ENCODE results near the gene SLC25A4.
A peak's percentile ranks its signal among the peaks of the same experiment; 100 is the strongest.
"Not testable (repeated sequence)": the region's sequence is repeated elsewhere in the genome, so short reads cannot be mapped to it uniquely, and the experiment has no call there.

Gene SLC25A4

GRCh38 chr4:185142912-185143600, at the start of gene SLC25A4:
Gene SLC25A4, plus strand, starts transcription at chr4:185143266. Its CDS starts 107 bp downstream, at chr4:185143373.
- no peaks in the 10 kb centered on the region for H3K27me3 ChIP-seq
- H3K4me2 ChIP-seq: peak within 1 kb of the TSS; percentile 85
- H3K9me3 ChIP-seq: no peaks in the 10 kb centered on the region
- H4K20me1 ChIP-seq: peaks cover 23% of the 10 kb centered on the region
- H3K27ac ChIP-seq: peak within 1 kb of the TSS; percentile 62
- peak within 1 kb of the TSS; percentile 78 for H3K4me3 ChIP-seq
- peaks cover 23% of the 10 kb centered on the region for H3K36me3 ChIP-seq
- H3K9ac ChIP-seq: peak within 1 kb of the TSS; percentile 83
- H3K4me1 ChIP-seq: peaks cover 27% of the 10 kb centered on the region
- TF ChIP-seq Cebpa-rat (IDR thresholded peaks at IDR 0.05): no peak

GRCh38 chr4:185093603-185094002, 49.5 kb upstream of the SLC25A4 start:
- Histone ChIP-seq H3K27me3 (no peaks in the 10 kb centered on the region), H3K9me3 (no peaks in the 10 kb centered on the region), H3K4me2 (no peak overlapping the region), H3K36me3 (no peaks in the 10 kb centered on the region), H3K27ac (no peak overlapping the region), H4K20me1 (no peaks in the 10 kb centered on the region), H3K4me1 (no peaks in the 10 kb centered on the region), H3K4me3 (no peak overlapping the region), H3K9ac (no peak overlapping the region)
- TF ChIP-seq Cebpa-rat (IDR thresholded peaks at IDR 0.05): no peak

- H3K27me3 ChIP-seq: no peaks in the 10 kb centered on the region
- no peak overlapping the region for H3K9ac ChIP-seq
- no peaks in the 10 kb centered on the region for H4K20me1 ChIP-seq
- no peak overlapping the region for H3K27ac ChIP-seq
- H3K4me1 ChIP-seq: no peaks in the 10 kb centered on the region
- H3K4me2 ChIP-seq: no peak overlapping the region
- H3K36me3 ChIP-seq: no peaks in the 10 kb centered on the region
- H3K4me3 ChIP-seq: no peak overlapping the region
- no peaks in the 10 kb centered on the region for H3K9me3 ChIP-seq
- no peak for TF ChIP-seq Cebpa-rat (IDR thresholded peaks at IDR 0.05)
These were observed 46.9 kb upstream of the SLC25A4 start for GRCh38 chr4:185096032-185096653.

DNA sequence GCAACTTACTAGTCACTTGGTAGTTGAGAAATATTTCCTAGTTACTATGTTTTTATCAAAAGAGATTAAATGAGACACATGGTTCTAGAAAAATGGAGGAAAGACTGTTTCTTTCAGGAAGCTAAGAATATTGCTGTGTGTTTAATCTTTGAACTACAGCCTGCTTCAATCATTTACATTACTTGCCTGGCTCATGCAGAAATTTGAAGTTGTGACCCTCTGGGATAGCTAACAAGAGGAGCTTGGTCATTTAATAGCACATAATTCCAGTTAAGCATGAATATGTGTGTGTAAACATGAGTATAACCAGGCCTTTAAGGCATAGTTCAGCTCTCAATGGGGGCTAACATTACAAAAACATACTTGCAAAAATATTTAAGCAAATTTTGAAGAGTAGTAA, 44.6 kb upstream of the SLC25A4 start:
- TF ChIP-seq Cebpa-rat (IDR thresholded peaks at IDR 0.05): no peak
- Histone ChIP-seq H3K27ac (no peak overlapping the region), H3K4me3 (no peak overlapping the region), H4K20me1 (no peaks in the 10 kb centered on the region), H3K36me3 (no peaks in the 10 kb centered on the region), H3K9me3 (no peaks in the 10 kb centered on the region), H3K4me1 (no peaks in the 10 kb centered on the region), H3K4me2 (no peak overlapping the region), H3K27me3 (no peaks in the 10 kb centered on the region), H3K9ac (no peak overlapping the region)

- Histone ChIP-seq H3K4me3 (no peak overlapping the region), H3K27ac (no peak overlapping the region), H3K4me1 (no peaks in the 10 kb centered on the region), H3K9me3 (no peaks in the 10 kb centered on the region), H4K20me1 (no peaks in the 10 kb centered on the region), H3K9ac (no peak overlapping the region), H3K36me3 (no peaks in the 10 kb centered on the region), H3K27me3 (no peaks in the 10 kb centered on the region), H3K4me2 (no peak overlapping the region)
- TF ChIP-seq Cebpa-rat (IDR thresholded peaks at IDR 0.05): no peak
These were observed 43.9 kb upstream of the SLC25A4 start for GRCh38 chr4:185099024-185099682.

- no peaks in the 10 kb centered on the region for H3K36me3 ChIP-seq
- H3K27me3 ChIP-seq: no peaks in the 10 kb centered on the region
- no peak overlapping the region for H3K27ac ChIP-seq
- no peaks in the 10 kb centered on the region for H4K20me1 ChIP-seq
- no peak overlapping the region for H3K9ac ChIP-seq
- H3K4me1 ChIP-seq: no peaks in the 10 kb centered on the region
- H3K4me2 ChIP-seq: no peak overlapping the region
- H3K9me3 ChIP-seq: no peaks in the 10 kb centered on the region
- no peak for TF ChIP-seq Cebpa-rat (IDR thresholded peaks at IDR 0.05)
- H3K4me3 ChIP-seq: no peak overlapping the region
These were observed 43.1 kb upstream of the SLC25A4 start for GRCh38 chr4:185099940-185100339.

DNA sequence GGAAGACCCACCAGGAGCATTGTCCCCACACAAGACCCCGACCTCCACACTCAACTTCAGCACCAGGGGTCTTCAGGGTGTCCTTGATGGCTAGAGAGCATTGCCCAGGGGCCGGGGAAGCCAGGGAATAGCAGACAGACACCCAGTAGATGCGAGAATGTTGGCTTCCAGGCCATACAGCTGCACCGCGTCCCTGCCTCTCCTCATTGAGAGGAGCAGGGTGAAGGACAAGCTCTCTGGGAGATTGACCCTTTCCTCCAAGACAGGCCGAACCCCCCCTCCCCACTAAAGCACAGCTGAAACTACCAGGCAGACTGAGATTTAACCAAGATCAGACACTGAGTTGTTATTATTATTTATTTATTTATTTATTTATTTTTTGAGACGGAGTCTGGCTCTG, 42.6 kb upstream of the SLC25A4 start:
- H3K4me3 ChIP-seq: no peak overlapping the region
- H3K27ac ChIP-seq: no peak overlapping the region

DNA sequence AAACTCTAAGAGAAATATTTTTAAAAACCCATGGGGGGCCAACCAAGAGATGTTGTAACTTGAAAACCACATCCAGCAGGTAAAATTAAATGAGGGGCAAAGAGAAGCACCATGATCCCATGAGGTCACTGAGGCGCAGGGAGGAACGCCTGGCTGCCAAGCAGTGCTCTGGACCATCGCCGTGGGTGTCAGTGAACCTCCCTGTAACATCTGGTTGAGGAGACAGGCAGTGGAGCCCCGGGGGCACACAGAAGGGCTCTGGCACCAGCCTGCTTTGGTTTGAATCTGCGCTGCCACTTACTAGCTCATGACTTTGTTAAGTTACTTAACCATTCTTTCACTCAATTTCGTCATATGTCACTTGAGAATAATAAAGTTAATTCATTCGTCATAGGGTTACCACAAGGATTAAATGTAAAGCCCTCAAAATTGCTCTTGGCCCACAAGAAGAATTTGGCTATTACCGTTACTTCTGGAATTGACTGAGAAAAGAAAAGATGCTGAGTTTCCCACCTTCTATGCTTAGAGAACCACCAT, 41.6 kb upstream of the SLC25A4 start:
- Histone ChIP-seq H3K36me3 (no peaks in the 10 kb centered on the region), H3K4me1 (no peaks in the 10 kb centered on the region), H3K4me3 (no peak overlapping the region), H3K9ac (no peak overlapping the region), H3K27me3 (no peaks in the 10 kb centered on the region), H3K4me2 (no peak overlapping the region), H4K20me1 (no peaks in the 10 kb centered on the region), H3K9me3 (no peaks in the 10 kb centered on the region), H3K27ac (no peak overlapping the region)
- no peak for TF ChIP-seq Cebpa-rat (IDR thresholded peaks at IDR 0.05)

More for the DNA sequence above, 42.6 kb upstream of the SLC25A4 start:
- H3K27me3 ChIP-seq: no peaks in the 10 kb centered on the region
- no peaks in the 10 kb centered on the region for H3K36me3 ChIP-seq
- no peak overlapping the region for H3K4me2 ChIP-seq
- TF ChIP-seq Cebpa-rat (IDR thresholded peaks at IDR 0.05): no peak
- H3K9me3 ChIP-seq: no peaks in the 10 kb centered on the region
- no peaks in the 10 kb centered on the region for H4K20me1 ChIP-seq
- no peak overlapping the region for H3K9ac ChIP-seq
- no peaks in the 10 kb centered on the region for H3K4me1 ChIP-seq

GRCh38 chr4:185104733-185105132, 38.3 kb upstream of the SLC25A4 start:
- no peaks in the 10 kb centered on the region for H3K9me3 ChIP-seq
- no peak overlapping the region for H3K27ac ChIP-seq
- H3K36me3 ChIP-seq: no peaks in the 10 kb centered on the region
- no peak overlapping the region for H3K4me2 ChIP-seq
- H4K20me1 ChIP-seq: no peaks in the 10 kb centered on the region
- no peaks in the 10 kb centered on the region for H3K4me1 ChIP-seq
- H3K4me3 ChIP-seq: no peak overlapping the region
- H3K27me3 ChIP-seq: no peaks in the 10 kb centered on the region
- TF ChIP-seq Cebpa-rat (IDR thresholded peaks at IDR 0.05): no peak
- no peak overlapping the region for H3K9ac ChIP-seq

- Histone ChIP-seq H4K20me1 (no peaks in the 10 kb centered on the region), H3K27ac (no peak overlapping the region), H3K27me3 (no peaks in the 10 kb centered on the region), H3K4me2 (no peak overlapping the region), H3K9me3 (no peaks in the 10 kb centered on the region), H3K9ac (no peak overlapping the region), H3K4me3 (no peak overlapping the region), H3K4me1 (no peaks in the 10 kb centered on the region), H3K36me3 (no peaks in the 10 kb centered on the region)
- TF ChIP-seq Cebpa-rat (IDR thresholded peaks at IDR 0.05): no peak
These were observed 36.7 kb upstream of the SLC25A4 start for GRCh38 chr4:185106353-185106752.

DNA sequence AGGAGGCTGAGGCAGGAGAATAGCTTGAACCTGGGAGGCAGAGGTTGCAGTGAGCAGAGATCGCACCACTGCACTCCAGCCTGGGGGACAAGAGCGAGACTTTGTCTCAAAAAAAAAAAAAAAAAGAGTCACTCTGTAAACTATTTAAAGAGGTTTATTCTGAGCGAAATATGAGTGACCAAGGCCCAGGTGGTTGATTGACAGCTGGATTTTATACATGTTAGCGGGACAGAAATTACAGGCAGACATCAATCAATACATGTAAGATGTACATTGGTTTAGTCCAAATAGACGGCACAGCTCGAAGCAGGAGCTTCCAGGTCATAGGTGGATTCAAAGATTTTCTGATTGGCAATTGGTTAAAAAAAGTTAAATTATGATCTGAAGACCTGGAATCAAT, 35.5 kb upstream of the SLC25A4 start:
- H3K4me3 ChIP-seq, H3K27me3 ChIP-seq, H4K20me1 ChIP-seq, H3K4me1 ChIP-seq, H3K9me3 ChIP-seq, H3K9ac ChIP-seq, H3K4me2 ChIP-seq, H3K27ac ChIP-seq, H3K36me3 ChIP-seq: not testable (repeated sequence)
